HG03135 (cell line): ENCODE measurements around the gene GZF1.

ENCODE experiments used
- ATAC-seq: cut with Tn5 transposase; IDR thresholded peaks from one replicate; pipeline ENCODE4 v1.9.1; 2021; ENCODE audit warnings: mild to moderate bottlenecking, moderate library complexity; ENCODE audit not compliant: unreplicated experiment

GZF1 gene

DNA sequence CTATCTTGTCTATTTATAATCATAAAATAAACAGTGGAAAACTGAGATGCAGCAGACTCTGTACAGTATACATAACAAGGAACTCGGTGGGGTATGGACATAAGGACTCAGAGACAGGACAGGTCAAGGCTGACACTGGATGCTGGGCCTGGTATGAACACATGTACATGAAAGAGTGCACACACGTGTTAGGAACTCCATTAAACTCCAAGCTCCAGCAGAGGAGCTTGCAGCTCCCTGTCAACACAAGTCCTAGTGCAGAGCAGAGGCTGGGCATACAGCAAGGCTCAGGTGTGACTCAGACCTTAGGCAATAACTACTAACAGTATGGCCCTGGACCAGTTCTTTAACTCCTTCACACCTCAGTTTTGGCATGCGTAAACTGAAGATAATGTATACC, 42.2 kb downstream of the GZF1 start:
- ATAC-seq, result no peak

DNA sequence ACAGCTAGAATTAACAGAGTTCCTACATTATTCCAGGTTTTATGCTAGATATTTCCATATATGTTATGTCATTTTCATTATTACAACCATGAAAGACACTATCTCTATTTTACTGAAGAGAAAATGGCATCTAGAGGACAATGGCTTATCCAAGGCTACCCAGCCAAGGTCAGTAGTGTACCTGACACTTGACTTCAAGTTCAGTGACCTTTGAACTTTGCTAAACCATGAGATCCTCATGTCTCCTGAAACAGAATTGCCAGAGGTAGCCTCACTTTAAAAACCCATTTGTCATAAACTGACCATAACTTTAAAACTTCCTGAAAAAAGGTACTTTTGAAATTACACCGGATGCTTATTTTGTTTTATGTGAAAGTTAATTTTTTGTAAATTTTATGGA, 44.9 kb downstream of the GZF1 start:
- no peak for ATAC-seq

DNA sequence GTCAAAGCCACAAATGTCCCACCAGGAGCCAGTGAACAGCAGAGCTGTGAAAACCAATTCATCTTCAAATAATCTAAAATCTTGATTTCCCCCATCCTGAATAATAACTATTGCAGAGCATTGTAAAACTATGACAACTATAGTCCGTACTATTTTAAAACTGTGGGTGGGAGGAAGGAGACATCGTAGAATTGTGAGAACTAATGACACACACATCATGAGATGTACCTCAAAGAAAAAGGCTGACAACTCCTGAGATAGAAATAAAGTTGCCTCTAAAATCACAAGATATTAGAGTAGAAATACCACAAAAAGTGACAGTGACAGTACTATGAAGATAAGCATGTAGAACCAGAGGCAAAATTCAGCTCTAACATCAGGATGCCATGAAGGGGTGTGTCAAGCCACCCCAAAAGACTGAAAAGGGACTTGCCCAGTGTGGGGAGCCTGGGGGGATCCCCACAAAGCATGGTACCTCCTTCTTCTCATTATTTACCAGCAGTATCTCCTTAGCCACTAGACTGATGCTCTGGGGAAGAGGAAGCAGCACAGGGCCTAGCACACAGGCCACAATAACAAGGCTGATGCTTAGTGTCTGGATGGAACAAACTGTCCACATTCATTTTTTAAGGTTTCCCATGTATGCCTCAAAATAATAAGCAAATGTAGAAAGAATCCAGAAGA, 45.9 kb downstream of the GZF1 start:
- ATAC-seq, result peak; percentile 77

DNA sequence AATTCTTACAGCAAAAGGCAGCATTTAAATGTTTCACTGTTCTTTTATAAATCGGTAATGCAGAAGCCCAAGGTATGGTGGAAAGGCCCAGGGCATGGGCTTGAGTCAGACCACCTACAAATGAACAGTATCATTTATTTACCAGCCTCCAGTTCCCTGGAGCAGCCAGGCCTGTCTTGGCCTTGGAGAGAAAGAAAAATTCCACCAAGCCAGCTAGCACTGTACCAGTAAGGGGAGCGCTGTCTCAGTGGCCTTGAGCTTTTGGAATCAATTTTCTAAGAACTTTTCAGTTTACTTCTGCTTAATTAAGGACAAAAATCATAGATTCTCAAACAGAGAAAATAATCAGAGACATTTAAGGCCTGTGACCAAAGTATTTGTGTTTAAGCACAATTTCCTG, 47.0 kb downstream of the GZF1 start:
- ATAC-seq, result no peak

DNA sequence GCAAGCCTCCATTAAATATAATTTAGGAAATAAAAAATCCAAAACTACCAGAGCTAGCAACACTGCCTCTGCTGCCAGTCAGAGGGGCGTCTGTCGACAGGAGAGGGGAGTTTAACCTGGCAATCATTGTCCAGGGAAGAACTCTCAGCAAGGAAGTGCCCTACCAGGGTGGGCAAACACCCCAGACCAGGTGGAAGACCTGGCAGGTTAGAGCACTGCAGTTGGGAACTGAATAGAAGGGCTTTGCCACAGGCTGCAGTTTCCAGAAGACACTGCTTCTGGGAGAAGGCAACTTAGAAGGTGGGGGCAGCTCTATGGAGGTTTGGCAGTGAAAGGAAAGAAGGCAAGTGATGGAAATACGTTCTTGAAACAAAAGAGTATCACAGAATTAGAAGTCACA, 47.8 kb downstream of the GZF1 start:
- ATAC-seq, result no peak

DNA sequence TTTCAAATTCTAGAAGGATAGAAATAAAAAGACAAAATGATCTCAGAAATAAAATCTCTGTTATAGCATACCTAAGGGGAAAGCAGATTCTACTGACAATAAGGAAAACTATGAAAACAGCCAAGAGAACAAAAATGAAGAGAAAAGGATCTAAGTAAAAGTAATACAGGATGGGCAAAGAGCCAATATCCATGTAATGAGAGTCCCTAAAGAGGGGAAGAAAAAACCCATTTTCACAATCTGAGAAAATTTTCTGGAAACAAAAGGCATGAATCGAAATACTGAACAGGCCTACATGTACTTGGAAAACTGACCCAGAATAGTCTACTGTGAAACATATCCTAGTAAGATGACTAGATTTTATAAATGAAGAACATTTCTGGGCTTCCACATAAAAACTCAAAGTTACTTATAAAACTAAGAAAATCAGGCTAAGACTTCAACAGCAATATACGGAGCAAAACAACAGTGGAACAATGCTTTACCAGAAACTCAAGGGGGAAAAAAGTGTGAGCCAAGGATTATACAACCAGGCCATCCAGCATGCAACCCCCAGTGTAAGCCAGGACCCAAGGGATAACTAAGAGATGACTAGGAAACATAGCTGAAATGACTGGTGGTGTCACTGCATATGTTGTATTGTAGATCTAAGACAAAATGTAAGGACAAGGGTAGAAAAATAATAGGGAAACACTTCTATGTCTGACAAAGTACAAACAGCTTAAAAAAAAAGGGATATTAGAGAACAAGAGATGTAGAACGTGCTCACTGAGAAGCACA, 49.1 kb downstream of the GZF1 start:
- no peak for ATAC-seq

DNA sequence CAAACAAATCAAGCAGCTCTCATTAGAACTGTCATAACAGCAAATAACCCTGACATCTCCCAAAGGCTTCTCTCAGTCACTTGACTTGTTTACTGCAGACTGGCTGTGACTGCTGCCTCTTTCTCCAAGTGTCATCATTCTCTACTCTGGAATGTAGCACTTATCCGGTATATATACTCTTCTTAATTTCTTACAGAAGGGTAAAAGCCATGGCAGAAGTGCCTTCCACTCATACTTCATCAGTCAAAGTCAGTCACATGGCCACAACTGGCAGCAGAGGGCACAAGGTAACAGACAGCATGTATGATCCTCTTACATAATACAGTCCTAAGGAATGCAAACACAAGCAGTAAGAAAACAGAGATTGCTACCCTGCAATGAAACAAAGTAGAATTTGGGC, 50.0 kb downstream of the GZF1 start:
- no peak for ATAC-seq

DNA sequence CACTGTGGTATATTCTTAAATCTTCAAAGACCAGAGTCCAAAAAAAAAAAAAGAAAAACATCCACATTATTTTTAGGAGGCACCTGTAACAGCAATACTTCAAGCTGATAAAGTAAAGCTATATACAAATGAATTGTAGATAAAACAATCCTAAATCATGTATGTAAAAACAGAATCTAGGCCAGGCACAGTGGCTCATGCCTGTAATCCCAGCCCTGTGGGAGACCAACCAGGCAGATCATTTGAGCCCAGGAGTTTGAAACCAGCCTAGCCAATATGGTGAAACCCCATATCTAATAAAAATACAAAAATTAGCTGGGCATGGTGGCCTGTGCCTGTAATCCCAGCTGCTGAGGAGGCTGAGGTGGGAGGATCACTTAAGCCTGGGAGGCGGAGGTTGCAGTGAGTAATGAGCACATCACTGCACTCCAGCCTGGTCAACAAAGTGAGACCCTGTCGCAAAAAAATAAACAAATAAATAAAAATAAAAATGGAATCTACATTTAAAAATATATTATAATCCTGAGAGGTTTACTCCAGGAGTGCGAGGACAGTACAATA, 52.0 kb downstream of the GZF1 start:
- ATAC-seq, result no peak

DNA sequence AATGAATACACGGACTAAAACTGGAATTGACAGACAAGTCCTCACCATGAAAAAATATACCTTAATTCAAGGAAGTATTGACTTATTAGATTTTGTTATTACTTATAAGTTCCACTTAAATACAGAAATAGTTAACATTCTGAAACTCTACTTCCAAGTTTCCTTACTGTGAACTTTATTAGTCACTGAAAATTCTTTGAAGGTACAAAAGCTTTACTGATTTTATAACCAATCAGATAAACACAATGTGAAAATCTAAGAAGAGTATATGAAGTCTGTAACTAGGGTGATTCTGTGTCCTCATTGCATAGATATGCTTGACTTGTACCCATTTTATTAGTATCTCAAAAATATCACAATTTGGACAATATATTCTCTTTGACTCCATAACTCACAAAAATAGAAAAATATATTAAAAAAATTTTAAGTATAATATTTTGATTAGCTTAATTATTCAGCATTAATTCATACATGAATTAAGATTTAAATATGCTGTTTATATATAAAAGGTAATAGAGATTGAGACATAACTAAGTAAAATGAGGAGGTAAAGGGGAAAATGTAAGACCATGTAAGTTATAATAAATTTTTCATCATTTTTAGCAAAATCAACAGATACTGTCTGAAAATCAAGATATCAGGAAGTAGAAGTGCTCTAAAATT, 52.7 kb downstream of the GZF1 start:
- no peak for ATAC-seq

DNA sequence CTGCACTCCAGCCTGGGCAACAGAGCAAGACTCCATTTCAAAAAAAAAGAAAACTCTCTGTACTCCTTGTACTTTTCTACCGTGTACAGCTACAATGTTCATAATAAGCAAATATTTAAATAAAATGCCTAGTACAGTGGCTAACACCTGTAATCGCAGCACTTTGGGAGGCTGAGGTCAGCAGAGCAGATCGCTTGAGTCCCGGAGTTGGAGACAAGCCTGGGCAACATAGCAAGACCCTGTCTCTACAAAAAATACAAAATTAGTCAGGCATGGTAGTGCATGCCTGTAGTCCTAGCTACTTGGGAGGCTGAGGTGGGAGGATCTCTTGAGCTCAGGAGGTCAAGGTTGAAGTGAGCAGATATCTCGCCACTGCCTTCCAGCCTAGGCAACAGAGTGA, 53.6 kb downstream of the GZF1 start:
- no peak for ATAC-seq

DNA sequence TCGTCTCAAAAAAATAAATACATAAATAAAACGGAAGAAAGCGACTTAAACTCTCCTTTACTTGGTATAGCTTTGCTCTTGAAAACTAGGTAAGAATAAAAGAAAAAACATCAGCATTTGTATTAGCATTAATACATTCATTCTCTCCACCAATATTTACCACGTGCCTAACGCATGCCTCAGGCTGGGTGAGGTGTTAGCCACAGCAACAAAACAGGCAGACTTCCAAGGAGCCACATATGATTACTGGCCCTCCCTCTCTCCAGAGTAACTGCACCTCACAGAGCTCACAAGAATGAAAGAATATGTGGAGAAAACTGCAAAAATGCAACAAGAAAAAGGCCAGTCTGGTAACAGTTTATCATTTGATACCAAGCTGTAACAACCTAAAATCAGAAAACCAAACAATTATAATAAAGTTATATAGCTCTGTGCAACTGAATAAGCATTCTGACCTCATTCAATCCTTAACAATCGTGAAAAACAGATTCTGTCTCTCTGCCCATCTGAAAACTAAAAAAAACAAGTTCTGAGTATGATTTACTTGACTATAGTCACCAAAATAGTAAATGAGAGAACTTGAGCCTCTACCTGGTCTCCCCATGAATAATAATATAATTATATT, 54.1 kb downstream of the GZF1 start:
- no peak for ATAC-seq

DNA sequence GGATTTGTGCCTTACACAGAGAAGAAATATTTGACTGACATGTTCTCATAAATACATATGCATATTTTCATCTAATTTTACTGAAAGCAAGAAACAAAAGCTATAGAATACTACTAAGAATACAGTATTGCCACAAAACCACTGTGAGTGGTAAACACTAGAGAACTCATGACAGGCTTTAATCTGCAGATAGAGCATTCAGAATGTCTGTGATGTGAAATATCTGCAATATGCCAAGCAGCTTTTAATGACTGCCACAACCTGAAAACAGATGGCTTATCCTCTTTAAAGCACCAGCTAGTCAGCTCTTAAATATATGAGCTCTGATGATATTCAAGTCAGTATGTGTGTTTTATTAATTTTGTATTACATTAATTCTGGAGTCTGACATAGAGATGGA, 55.9 kb downstream of the GZF1 start:
- no peak for ATAC-seq

DNA sequence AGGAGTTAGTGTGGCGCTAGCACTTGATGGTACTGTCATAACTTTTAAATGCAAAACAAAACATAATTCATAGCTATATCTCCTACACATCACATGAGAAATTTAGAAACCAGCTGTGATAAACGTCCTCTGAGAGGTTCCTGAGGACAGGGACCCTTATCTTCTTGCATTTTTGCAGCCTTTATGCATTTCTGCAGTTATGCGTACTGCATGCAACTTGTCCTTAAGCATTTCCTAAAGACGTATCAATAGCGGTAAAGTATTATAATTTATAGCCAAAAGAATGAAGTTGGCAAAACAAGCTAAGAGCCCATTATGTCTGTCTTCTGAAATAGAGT, 57.6 kb downstream of the GZF1 start:
- no peak for ATAC-seq

DNA sequence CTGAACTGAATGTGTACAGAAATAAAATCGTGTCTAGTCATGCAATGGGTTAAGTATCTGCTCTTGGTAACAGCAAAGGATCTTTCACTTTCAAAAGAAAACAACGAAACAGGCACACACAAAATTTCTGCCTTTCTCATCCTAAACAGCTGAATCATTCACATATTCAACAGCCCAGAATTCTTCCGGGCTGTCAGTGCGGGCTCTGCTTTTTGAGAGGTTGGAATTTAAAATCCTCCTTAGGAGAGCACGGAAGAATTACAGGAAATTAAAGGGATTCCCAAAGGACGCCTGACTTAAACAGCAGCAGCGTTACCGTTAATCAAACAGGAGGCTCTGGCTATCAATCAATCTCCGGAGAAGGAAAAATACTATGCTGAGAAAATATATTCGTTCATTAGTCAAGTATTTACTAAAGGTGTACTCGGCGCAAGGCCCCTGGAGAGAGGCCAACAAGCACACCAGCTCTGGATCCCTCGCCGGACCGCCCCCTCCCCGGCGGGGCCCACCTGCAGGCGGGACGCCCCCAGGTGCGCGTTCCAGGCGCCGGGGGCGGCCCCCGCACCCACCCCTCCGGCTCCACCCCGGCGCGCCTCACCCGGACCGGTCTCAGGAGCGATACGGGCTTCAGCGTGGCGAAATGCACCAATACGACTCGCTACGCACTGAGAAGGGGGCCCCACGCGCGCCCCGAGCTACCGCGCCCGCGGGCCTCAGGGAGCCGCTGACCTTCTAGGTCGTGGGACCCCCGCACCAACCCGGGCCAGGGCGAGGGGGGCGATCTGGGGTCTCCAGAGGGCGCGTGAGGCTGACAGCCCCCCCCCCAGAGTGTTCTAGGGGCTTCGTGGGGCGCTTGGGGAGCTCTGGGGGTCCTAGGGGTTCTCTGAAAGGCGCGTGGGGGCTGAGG, 58.3 kb downstream of the GZF1 start:
- ATAC-seq, result peak; percentile 30

DNA sequence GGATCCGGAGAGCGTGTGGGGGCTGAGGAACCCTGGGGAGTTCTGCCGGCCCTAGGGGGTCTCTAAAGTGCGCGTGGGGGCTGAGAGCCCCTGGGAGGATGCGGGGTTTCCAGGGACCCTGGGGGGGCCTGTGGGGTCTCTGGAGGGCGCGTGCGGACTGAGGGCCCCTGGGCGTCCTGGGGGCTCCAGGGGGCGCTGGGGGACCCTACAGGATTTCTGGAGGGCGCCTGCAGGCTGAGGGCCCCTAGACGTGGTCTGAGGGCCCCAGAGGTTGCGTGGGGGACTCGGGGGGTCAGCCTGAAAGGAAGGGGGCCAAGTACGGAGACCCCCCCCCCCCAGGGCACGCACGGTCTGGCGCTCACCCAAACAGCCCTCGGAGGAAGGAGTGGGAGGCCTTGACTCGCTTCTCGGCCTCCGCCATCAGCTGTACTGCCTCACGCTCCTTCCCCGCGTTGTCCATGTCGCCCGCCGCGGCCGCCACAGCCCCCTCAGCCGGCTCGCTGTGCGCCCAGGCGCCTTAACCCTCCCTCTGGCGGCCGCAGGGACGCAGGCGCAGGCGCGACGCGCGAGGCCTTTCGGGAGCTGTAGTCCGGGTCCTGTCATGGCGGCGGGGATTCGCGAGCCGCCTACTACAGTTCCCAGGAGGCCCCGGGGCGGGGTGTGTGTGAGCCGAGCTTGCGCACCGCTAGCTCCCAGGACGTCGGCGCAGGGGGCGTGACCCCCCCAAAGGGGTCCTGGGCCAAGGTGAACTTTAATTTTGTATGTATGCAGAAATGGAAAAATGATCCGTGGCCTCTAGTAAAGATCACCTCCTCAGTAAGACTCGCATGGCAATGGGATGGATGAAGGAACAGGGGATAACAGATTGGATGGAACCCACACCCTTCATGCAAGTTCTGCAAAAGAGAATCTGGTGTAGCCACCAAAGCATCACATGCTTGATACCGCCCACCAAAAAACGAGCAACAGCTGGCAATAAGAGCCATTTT, 59.3 kb downstream of the GZF1 start, which contains the start of gene NAPB:
Gene NAPB (minus strand): TSS at position 546 of the 989 bp plus-strand sequence. CDS start 86 bp downstream, at position 460.
- peak; percentile 92 for ATAC-seq
